GM19035 (cell line): Measurements from ENCODE around the gene RAI2.

Source experiments
- ATAC-seq: cut with Tn5 transposase; IDR thresholded peaks from one replicate; pipeline ENCODE4 v1.9.1; 2021; ENCODE audit not compliant: unreplicated experiment

RAI2 gene

GRCh38 chrX:17860811-17861488 is at the start of gene RAI2:
RAI2 (minus strand) TSS chrX:17861298; CDS start chrX:17802010, 59,288 bp downstream.
- ATAC-seq, result no peak

- no peak for ATAC-seq
Measured at GRCh38 chrX:17888421-17888820, 27.3 kb upstream of the RAI2 start.

- ATAC-seq, result no peak
Measured at GRCh38 chrX:17882680-17883079, 21.6 kb upstream of the RAI2 start.

DNA sequence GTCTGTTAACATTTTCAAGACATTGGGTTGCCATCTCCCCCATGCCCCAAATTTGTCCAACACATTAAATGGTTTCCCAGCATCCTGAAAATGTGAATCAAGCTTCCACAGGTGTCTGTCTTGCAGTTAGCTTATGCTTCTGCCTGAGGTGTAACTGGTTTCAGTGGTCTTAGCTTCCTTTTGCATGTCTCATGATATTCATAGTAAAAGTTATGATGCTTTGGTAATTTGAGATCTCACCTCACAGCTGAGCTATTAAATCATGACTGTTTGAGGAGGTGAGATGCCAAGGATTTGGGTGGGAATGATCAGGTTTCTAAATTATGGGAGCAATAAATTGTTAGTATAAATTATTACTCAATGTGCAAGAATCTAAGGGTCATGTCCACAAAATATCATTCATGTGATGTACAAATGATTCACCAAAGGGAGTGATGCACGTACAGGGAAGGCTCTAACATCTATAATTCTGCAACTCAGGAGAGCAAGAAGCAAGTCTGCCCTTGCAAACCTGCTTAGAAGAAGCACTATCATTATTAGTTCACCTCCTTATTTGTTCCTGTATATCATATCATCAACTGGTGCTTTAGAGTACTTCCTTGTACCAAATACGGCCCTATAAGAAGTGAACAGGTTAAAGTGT is 17.1 kb upstream of the RAI2 start:
- no peak for ATAC-seq

GRCh38 chrX:17876135-17876534 is 15.0 kb upstream of the RAI2 start:
- ATAC-seq, result no peak

- ATAC-seq, result no peak
Measured at GRCh38 chrX:17869580-17869979, 8.5 kb upstream of the RAI2 start.

GRCh38 chrX:17861489-17862011 is 452 bp upstream of the RAI2 start:
- no peak for ATAC-seq

GRCh38 chrX:17860179-17860780 is 818 bp downstream of the RAI2 start:
- ATAC-seq, result no peak

DNA sequence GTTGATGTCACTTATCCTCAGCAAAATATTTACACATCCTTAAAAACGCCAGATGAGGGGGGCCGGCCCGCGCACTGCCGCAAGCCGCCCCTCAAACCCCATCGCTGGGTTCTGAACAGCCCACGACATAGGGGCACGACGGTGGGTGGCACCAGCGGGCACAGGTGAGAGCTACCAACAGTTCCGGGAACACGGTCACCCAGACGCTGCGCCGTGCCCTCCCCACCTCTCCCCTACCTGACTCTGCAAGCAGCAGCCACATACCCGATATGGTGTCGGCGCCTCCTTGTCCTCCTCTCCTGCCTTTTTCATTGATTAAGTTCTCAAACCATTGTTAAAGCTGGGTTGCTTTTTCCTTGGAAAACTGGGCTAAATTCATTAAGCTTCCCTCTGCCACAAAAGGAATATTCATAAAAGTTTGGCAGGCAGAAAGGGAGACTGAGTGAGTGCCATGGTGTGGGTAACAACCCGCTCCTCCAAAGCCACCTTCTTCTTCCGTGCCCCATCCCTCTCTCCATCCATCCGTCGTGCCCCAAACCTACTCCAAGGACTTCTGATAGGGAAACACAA is 1.4 kb downstream of the RAI2 start:
- ATAC-seq, result no peak

- ATAC-seq, result no peak
Measured at GRCh38 chrX:17854531-17854930, 6.6 kb downstream of the RAI2 start.

GRCh38 chrX:17854069-17854468 is 7.0 kb downstream of the RAI2 start:
- no peak for ATAC-seq

- ATAC-seq, result no peak
Measured at GRCh38 chrX:17851874-17852273, 9.2 kb downstream of the RAI2 start.

DNA sequence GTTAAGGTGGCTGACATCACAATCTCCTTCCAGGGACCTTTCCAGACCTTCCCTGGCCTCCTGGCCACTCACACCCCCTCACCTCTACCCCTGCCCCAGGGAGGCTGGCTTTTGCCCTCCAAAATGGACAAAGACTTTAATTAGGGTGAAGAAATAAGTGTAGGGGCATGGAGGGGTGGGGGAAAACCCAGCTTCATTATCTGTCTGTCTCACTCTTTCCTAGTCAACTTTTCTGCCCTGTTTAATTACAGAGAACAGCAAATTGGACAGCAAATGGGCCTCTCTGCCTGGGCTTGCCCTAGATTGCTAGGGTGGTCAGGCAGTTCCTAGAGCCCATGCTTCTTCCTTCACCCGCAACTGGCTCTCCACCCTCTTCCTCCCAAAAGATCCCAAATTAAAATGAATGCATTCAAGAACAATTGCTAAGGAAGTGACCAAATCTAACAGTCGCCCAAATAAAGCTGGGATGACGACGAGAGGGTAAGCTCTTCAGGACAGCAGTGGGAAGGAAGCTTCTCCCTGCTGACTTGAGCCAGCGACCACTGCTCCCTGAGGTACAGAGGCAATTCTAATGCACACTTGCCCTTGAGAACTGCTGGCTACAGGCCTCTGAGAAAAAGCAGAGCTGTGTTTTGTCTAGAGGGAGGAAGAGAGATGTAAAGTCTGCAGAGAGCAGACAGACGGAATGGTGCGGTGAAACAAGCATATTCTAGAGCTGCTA is 12.4 kb downstream of the RAI2 start:
- no peak for ATAC-seq

GRCh38 chrX:17846045-17846444 is 15.1 kb downstream of the RAI2 start:
- no peak for ATAC-seq

- ATAC-seq, result no peak
Measured at GRCh38 chrX:17844236-17844635, 16.9 kb downstream of the RAI2 start.

GRCh38 chrX:17842769-17843525 is 18.2 kb downstream of the RAI2 start:
- no peak for ATAC-seq

DNA sequence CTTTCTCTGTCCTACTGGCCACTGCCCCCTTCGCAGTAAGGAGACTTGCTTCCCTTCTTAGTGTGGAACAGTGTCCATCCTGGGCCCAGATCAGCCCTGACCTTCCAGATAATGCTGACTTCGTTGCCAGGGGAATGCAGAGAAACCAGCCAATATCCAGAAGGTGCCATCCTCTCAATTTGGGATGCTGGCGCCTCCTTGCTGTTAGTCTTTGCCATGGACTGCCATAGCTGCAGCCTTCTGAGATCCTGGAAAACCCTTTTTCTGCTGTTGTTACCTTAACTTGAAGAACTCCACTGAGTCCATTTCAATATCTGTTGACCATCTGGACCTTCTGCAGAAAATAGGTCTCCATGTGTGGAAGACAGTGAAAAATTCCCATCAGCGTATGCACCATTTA is 21.8 kb downstream of the RAI2 start:
- ATAC-seq, result no peak

GRCh38 chrX:17836830-17837229 is 24.3 kb downstream of the RAI2 start:
- no peak for ATAC-seq

DNA sequence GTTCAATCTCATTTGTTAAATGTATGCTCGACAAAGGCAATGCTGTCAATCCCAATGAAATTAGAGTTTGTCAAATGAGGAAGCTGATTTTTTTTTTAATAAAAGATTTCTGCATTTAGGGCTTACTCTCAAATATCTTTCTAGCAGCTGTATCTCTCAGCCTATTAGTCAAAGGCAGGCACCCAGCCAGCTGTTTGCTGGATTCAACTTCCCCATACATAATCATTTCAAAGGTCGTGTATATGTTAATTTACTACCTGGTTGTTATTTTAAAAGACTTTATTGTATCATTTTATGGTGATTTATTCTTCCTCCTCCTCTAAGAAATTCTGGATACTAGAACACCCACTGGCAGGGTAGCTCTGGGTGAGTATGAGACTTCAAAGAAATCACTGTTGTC is 27.1 kb downstream of the RAI2 start:
- no peak for ATAC-seq

GRCh38 chrX:17831255-17831654 is 29.8 kb downstream of the RAI2 start:
- no peak for ATAC-seq
